AG08396 (cell line): ENCODE results near the gene ADCY9.
A peak's percentile ranks its signal among the peaks of the same experiment; 100 is the strongest.
"Not testable (repeated sequence)": the region's sequence is repeated elsewhere in the genome, so short reads cannot be mapped to it uniquely, and the experiment has no call there.

ENCODE experiments used
- DNase-seq: peaks from one replicate; pipeline ENCODE4 v3.0.0; 2012; ENCODE audit warnings: low spot score, mixed read lengths

Gene ADCY9

GRCh38 chr16:4093495-4094126 lies 22.6 kb downstream of the ADCY9 start:
- no peak for DNase-seq

- no peak for DNase-seq
Measured at GRCh38 chr16:4092547-4093265, 23.5 kb downstream of the ADCY9 start.

DNA sequence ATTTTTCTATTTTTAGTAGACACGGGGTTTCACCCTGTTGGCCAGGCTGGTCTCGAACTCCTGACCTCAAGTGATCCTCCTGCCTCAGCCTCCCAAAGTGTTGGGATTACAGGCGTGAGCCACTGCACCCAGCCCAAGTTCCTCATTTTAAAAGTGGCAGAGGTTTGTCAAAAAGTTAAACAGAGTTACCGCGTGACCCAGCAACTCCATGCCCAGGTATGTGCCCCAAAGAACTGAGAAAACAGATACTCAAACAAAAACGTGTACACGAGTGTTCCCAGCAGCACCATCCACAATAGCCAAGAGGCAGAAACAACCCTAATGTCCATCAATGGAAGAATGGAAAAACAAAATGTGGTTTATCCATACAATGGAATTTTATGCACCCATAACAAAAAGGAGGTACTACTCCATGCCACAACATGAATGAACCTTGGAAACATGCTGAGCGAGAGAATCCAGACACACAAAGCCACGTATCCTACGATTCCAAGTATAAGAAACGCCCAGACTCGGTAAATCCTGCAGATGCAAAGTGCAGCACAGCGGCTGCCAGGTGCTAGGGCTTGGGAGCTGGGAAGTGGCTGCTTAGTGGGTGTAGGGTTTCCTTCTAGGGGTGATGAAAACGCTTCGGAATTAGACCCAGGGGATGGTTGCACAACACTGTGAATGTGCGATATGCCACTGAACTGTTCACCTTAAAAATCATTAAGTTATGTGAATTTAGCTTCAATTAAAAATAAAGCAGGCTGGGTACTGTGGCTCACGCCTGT lies 24.8 kb downstream of the ADCY9 start:
- no peak for DNase-seq

GRCh38 chr16:4090351-4090851 lies 25.8 kb downstream of the ADCY9 start:
- no peak for DNase-seq

DNA sequence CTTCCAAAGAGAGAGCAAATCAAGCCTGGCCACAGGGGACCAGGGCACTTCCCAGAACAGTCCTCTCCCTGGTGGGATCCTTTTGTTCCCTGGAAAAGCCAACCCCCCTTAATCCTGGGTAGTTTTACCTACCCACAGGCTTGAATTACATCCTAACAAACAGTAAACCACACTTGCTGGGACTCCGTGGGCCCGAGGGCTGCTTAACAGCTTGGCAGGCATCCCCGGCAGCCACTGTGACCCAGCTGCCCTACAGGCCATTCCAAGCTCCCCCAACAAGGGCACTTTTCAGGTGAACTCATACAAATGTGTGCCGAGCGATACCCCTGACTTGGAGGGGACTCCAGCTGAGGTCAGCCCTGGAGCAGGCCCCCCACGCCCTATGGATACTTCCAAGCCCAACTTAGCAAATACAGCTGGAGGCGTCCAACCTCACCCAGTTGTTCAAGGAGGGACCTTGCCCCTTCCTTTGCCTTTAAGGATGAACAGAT lies 26.4 kb downstream of the ADCY9 start:
- no peak for DNase-seq

- no peak for DNase-seq
Measured at GRCh38 chr16:4089251-4089810, 26.9 kb downstream of the ADCY9 start.

GRCh38 chr16:4087990-4088577 lies 28.2 kb downstream of the ADCY9 start:
- DNase-seq = no peak

DNA sequence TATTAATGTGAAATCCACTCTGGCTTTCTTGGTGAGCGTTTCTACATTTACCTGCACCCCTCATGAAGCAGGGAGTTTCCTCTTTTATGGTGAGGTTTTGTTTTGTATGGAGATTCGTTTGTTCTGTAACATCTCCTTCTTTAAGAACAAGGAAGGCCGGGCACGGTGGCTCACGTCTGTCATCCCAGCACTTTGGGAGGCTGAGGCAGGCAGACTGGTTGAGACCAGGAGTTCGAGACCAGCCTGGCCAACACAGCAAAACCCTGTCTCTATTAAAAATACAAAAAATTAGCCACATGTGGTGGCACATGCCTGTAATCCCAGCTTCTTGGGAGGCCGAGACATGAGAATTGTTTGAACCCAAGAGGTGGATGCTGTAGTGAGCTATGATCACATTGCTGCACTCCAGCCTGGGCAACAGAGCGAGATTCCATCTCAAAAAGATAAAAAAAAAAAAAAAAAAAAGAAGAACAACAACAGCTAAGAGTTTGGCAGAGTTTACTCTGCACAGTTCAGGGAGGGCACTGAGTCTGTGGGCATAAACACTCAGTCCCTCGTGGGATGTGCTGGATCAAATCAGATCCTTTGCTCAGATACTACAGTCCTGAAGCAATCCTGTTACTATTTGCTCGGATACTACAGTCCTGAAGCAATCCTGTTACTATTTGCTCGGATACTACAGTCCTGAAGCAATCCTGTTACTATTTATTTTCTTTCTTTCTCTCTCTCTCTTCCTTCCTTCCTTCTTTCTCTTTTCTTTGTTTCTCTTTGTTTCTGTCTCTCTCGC lies 28.9 kb downstream of the ADCY9 start:
- no peak for DNase-seq

GRCh38 chr16:4086153-4086552 lies 30.1 kb downstream of the ADCY9 start:
- DNase-seq = no peak

DNA sequence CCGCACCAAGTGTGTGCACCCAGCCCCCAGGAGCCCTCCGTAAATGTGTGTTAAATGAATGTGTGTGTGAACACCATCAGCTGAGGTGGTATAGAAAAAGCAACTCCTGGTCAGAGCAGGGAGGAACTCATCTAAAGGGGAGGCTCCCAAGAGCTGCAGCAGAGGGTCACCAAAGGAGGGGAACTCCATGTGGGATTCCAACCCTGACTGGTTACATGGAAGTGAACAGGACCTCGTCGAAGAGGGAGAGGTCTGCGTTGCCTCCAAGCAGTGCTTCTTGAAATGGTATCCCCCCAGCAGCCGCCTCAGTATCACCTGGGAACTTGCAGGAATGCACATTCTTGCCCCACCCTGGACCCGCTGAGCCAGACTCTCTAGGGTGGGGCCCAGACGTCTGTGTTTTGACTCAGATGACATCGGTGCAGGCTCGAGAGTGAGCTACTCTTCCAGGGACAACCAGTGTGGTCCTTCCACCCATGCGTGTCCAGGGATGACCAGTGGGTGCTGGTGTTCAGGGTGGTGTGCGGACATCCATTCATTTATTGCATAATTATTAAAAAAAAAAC lies 30.8 kb downstream of the ADCY9 start:
- no peak for DNase-seq

GRCh38 chr16:4083347-4083870 lies 32.8 kb downstream of the ADCY9 start:
- no peak for DNase-seq

GRCh38 chr16:4082474-4083044 lies 33.7 kb downstream of the ADCY9 start:
- DNase-seq = no peak

- DNase-seq = peak; percentile 35
Measured at GRCh38 chr16:4081521-4082021, 34.7 kb downstream of the ADCY9 start.

DNA sequence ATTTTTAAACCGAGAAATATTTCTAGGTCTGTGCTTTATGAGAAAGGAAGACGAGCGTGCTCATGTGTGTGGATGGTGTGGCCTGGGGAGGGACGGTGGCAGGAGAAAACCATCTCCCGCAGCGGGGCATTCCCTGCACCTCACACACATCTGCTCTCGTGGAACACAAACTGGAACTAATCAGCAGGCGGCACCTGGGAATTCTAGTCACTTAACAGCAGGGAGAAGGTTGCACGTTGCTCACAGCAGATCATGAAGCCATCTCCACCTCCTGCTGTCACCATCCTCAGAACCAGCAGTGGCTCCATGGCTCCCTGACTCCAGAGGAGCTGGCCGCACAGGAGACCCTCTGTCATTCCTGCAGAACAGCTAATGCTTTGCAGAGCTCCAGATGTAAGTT lies 35.2 kb downstream of the ADCY9 start:
- DNase-seq = no peak

DNA sequence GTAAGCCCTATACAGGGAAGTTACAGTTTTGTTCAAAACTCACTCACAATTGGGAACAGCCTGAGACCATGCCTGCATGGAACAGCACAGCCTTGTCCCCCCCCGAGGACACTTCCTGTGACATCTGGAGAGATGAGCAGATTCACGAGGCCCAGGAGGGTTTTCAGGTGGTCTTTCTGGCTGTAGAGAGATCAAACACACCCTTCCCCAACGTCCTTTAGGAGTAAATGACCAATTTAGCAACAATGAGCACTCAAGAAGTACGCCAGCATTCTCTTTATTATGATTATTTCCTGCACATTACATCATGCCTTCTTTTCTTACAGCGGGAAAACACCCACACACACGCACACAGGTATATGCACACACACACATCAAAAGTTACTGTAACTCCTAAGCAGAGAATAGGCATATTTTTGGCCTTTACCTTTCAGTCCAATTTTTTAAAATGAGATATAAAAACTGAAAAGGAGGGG lies 39.0 kb downstream of the ADCY9 start:
- DNase-seq = no peak

GRCh38 chr16:4075534-4075933 lies 40.7 kb downstream of the ADCY9 start:
- no peak for DNase-seq

DNA sequence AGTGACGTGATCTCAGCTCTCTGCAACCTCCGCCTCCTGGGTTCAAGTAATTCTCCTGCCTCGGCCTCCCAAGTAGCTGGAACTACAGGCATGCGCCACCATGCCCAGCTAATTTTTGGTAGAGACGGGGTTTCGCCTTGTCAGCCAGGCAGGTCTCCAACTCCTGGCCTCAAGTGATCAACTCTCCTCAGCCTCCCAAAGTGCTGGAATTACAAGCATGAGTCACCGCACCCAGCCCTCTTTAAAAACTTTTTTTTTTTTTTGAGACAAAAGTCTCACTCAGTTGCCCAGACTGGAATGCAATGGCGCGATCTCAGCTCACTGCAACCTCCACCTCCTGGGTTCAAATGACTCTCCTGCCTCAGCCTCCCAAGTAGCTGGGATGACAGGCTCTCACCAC lies 43.1 kb downstream of the ADCY9 start:
- not testable (repeated sequence) for DNase-seq

DNA sequence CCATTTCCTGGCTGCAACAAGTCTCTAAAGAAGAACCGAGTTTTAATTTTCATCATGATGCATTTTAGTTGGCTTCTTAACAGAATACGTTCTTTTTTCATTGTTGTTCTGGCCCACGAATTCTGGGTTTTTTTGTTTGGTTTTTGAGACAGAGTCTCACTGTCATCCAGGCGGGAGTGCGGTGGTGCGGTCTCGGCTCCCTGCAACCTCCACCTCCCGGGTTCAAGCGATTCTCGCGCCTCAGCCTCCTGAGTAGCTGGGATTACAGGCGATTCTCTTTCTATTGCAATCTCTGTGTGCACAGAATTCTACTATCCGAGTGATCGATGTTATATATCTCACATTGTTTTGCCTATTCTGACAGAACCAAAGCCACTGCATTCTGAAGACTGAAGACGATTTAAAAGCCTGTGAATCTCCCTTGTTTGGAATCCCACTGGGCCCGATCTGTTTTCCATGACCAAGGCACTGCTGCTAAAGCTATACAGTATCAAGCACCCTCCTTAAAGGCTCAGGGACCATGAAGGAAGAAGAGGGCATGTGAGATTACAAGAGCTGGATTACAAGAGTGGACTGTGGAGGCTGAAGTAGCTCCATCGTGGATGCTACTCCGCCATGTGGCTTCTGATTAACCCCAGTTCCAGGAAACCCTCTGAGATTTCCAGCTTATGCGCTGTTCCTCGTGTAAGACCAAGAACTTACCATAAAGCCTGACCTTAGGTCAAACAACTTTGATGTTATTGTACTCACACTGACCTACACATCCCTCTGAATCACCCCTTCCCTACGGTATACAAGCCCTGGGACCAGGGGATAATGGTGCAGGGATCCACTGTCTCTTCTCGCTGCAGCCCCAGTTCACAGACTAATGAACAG lies 44.3 kb downstream of the ADCY9 start:
- DNase-seq = no peak

DNA sequence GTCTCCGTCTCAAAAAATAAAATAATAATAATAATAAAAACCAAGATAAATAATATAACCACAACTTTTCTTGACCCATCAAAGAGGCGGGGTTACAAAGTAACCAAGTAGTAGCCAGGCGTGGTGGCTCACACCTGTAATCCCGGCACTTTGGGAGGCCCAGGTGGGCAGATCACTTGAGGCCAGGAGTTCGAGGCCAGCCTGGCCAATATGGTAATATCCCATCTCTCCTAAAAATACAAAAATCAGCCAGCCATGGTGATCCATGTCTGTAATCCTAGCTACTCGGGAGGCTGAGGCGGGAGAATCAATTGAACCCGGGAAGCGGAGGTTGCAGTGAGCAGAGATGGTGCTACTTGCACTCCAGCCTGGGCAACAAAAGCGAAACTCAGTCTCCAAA lies 45.3 kb downstream of the ADCY9 start:
- no peak for DNase-seq
